ENCODE results near the gene WIPF2.
"Not testable (repeated sequence)": the region's sequence is repeated elsewhere in the genome, so short reads cannot be mapped to it uniquely, and the experiment has no call there.

The WIPF2 gene

GRCh38 chr17:40301315-40301714 lies 82.2 kb downstream of the WIPF2 start:
- no peak for DNase-seq

GRCh38 chr17:40303009-40303657 lies 84.0 kb downstream of the WIPF2 start:
- DNase-seq, result peak; percentile 70

DNA sequence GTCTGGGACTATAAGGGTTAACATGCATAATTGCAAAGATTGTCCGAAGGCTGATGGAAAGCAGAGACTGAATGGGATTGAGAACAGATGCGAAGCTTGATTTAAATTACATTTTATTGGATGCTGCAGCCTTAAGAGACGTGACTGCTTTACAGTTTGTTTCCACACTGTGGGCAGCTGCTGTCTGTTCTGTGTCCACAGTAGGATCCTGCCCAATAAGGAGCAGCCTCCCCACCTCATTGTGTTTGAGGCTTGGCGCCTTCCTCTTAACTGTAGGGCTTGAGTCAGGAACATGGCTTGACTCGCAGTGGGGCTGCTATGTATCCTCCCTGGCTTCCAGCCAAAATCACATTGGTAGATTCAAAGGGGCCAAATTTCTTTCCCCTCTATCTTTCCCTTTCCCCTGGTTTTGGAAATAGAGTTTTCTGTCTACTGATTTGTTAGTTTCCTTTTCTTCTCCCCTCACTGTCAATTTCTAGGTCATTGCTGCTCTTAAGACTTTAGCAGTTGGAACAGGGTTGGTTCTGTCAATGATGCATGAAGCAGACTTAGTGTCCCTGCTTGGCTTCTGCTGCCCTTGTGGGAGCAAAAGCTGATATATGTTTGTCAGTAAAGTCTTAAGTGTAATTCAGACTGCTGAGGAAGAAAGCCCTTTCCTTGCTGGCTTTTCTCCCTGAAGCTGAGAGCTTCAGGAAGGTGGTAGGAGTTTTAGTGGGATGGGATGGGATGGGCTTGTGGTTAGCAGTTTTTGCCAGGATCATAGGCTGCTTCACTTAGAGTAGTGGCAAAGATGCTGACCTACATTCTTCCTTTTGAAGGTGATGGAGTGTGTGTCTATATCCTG lies 84.8 kb downstream of the WIPF2 start:
- DNase-seq, result peak; percentile 85

DNA sequence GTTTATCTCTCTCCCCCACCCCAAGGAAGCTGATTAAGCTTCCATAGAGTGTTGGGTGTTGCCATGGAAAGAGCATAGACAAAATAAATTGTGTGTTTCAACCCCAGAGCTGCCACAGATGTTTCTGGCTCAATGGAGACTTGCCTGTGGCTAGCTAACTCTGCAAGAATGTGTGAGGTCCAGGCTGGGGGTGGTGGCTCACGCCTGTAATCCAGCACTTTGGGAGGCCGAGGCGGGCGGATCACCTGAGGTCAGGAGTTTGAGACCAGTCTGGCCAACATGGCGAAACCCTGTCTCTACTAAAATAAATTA lies 85.4 kb downstream of the WIPF2 start:
- DNase-seq, result not testable (repeated sequence)

GRCh38 chr17:40304866-40305265 lies 85.8 kb downstream of the WIPF2 start:
- DNase-seq, result not testable (repeated sequence)

DNA sequence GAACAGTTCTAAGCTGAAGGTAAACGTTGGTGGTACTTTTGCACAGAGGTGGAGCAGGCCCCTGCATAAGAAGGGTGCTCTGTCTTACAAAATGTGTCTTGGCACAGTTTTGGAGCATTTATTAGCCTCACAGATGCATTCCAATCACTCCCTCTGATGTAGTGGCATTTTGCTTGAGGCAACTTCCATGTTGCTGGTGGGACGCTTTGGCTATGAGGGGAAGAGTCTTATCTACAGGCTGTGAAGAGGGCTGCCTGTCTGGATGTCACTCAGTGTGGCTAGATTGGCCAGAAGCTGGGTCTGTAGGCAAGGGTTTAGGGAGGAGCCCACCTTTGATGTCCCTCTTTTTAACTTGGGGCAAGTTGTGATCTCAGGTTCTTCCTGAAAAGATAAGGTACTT lies 87.3 kb downstream of the WIPF2 start:
- DNase-seq, result no peak

DNA sequence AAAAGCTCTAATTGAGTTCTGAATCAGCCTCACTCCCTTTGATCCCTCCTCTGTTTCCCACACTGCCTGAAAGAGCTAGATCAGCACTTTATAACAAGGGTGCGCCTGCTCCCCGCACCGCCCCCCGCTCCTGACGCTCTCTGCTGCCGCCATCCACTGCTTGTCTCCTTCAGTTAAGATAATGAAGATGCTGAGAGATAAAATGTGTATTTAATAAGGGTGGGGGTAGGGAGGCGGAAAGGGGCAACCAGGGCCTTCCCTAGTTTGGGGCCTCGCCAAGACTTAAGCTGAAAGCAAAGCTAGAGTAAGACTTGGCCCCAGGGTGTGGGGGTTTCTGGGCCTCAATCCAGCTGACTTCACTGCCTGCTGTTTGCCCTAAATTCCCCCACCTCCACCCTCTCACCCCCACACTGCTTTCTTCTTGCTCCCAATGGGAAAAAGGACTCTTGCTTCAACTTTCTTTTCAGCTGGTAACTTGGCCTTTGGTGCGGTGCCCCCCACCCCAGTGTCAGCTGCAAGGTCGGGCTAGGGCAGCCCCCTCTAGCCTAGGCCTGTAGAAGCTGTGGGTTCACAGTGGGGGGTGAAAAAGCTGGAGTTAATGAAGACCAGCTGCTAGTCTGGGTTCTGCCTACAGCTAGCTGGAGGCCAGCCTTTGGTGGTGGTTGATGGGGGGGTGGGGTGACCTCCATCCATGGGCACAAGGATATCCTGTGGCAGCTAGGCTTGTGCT lies 88.1 kb downstream of the WIPF2 start:
- peak; percentile 71 for DNase-seq

GRCh38 chr17:40307740-40308239 lies 88.7 kb downstream of the WIPF2 start:
- no peak for DNase-seq

- DNase-seq, result peak; percentile 70
Measured at GRCh38 chr17:40309031-40309948, 90.2 kb downstream of the WIPF2 start, which contains the start of gene RARA. Gene RARA, plus strand, starts transcription at chr17:40309180. Its CDS starts 22,039 bp downstream, at chr17:40331219.

- no peak for DNase-seq
Measured at GRCh38 chr17:40309949-40310510, 90.9 kb downstream of the WIPF2 start.

- no peak for DNase-seq
Measured at GRCh38 chr17:40310882-40311391, 91.8 kb downstream of the WIPF2 start.

DNA sequence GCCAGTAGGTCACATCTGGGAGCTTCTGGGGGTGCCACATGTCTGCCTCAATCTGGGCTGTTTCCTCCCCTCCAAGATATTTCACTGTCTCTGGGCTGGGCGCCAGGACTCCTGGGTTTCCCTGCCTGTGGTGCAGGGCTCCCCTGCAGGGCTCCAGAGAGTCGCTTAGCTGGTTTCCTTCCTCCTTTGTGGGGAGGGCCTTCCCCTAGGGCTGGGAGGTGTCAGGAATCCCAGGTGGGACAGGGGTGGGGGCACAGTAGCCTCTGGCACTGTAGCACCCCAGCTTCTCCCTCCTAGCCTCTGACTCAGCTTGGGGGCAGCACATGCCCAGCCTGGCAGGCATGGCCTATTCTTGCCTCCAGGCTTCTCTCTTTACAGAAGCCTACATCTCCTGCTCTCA lies 92.5 kb downstream of the WIPF2 start:
- no peak for DNase-seq

GRCh38 chr17:40312131-40312731 lies 93.1 kb downstream of the WIPF2 start:
- DNase-seq, result peak; percentile 80

- DNase-seq, result no peak
Measured at GRCh38 chr17:40312893-40313667, 94.0 kb downstream of the WIPF2 start.

DNA sequence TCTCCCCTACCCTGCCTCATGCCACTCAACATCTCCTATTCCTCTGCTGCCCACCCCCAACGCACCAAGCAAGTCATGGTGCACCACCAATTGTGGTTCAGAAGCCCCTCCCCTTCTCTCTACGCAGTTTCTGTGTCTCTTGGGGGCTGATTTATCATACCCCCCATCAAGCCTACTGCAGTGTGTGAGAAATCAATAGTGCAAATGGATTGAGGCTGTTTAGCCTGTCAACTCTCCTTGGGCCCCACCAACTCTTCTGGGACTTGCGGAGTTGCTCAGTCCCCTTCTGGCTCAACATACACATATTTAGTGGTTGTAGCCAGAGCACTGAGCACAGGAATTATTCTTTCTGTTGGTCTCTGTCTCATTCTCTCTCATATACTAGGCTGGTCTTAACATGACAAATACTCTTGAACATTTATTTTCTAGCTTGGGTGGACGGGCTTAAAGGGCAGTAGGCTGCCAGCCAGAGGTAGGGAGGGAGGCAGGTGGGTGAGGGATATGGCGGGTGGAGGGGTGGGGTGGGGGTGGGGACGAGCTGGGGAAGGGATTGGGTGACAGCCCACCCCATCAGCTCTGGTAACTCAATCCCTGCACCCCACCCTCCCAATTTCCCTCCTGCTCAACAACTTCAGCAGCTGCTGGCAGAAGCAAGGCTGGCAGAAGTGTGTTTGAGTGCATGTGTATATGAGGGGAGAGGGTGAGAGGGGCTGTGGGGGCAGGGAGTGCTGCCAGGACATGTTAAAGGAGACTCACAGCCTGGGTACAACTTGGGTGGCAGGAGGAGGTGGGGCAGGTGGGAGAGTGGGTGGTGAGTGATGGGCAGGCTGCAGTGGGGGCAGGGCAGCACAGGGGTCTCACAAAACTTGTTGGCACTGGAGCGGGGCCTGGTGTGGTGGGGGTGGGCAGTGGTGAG lies 94.8 kb downstream of the WIPF2 start:
- DNase-seq, result peak; percentile 82

GRCh38 chr17:40314584-40314956 lies 95.5 kb downstream of the WIPF2 start:
- DNase-seq, result peak; percentile 78

DNA sequence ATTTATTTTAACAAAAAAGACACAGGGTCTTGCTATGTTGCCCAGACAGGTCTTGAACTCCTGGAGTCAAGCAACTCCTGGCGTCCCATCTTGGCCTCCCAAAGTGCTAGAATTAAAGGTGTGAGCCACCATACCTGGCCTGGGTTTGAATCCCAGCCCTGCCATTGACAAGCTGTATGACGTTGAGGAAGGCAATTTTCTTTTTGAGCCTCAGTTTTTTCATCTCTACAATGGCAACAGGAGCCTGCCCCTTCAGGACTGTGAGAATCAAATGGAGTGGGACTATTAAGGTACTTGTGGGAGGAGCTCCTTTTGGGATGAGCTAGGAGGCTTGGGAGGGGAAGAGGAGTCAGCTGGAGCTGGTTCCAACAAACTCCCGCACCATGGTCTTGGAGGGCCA lies 96.1 kb downstream of the WIPF2 start:
- DNase-seq, result no peak

DNA sequence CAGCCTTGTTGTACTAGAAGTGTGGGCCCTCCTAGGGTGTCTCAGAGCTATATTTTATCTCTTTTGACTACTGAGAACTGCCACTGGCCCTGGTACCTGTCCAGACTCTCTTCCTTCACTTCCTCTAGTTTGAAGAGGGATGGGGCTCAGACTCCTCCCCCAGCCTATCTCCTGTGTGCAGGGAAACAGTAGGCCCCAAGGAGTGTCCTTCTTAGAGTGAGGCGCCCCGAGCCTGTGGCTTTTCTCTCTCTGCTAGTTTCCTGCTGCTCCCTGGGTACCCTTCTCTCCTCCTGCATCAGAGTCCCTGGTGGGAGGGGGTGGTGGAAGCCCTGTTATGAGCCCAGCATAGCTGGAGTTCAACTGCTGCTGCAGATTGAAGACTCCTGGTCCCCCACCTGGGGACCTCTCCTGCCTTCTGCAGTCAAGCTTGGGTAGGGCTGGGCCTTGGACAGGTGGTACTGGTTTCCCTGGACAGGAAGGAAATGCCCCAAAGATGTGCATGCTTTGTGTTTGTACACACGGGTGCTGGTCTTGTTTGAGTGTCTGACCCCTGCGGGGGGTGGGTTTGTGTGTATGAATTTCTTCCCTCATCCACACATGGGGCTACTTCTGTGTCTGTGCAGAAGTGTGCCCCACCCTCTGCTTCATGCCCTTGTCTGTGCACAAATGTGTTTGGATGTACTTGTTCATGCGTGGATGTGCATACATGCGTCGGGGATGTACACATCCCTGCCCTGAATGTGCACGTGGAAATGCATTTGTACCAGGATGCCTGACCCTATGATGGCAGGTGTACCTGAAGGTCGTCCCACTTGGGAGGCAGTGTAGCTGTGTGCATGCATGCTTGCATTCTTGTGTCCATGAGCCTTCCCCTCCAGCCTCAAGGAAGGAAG lies 96.8 kb downstream of the WIPF2 start:
- DNase-seq, result no peak

Data from left hindlimb (tissue), 1 donor.